ENCODE measurements around the gene ITGA7. TPM values are rescaled to one million over a fixed set of nuclear protein-coding genes. Genes with fewer than 3 reads are reported as not detected.

ITGA7 gene, protein sequence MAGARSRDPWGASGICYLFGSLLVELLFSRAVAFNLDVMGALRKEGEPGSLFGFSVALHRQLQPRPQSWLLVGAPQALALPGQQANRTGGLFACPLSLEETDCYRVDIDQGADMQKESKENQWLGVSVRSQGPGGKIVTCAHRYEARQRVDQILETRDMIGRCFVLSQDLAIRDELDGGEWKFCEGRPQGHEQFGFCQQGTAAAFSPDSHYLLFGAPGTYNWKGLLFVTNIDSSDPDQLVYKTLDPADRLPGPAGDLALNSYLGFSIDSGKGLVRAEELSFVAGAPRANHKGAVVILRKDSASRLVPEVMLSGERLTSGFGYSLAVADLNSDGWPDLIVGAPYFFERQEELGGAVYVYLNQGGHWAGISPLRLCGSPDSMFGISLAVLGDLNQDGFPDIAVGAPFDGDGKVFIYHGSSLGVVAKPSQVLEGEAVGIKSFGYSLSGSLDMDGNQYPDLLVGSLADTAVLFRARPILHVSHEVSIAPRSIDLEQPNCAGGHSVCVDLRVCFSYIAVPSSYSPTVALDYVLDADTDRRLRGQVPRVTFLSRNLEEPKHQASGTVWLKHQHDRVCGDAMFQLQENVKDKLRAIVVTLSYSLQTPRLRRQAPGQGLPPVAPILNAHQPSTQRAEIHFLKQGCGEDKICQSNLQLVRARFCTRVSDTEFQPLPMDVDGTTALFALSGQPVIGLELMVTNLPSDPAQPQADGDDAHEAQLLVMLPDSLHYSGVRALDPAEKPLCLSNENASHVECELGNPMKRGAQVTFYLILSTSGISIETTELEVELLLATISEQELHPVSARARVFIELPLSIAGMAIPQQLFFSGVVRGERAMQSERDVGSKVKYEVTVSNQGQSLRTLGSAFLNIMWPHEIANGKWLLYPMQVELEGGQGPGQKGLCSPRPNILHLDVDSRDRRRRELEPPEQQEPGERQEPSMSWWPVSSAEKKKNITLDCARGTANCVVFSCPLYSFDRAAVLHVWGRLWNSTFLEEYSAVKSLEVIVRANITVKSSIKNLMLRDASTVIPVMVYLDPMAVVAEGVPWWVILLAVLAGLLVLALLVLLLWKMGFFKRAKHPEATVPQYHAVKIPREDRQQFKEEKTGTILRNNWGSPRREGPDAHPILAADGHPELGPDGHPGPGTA
- 10 to 100 TPM; 15.3 to 24.6 TPM for polyA plus RNA-seq

- WGBS, 2 donors = 0 to 2% methylated on average over 26 to 39 of the region's 39 CpGs
- peak within 1 kb of the TSS; percentile 51 to 65 for H3K4me3 ChIP-seq (ENCODE audit: low read depth in 1 of 2, low read length in 2 of 2)
- no peaks in the 10 kb centered on the region for H3K9me3 ChIP-seq (ENCODE audit: control insufficient read depth in 2 of 2, insufficient read depth in 1 of 2, low read depth in 1 of 2, low read length in 1 of 2)
- peaks cover 0 to 2% of the 10 kb centered on the region in 2 donors for H3K27me3 ChIP-seq (ENCODE audit: control insufficient read depth in 1 of 2, insufficient read depth in 2 of 2, low read length in 2 of 2)
- peak within 1 kb of the TSS; percentile 69 to 80 for H3K27ac ChIP-seq (ENCODE audit: low read depth in 2 of 2, low read length in 1 of 2)
- no peaks in the 10 kb centered on the region for H3K36me3 ChIP-seq (ENCODE audit: control insufficient read depth in 2 of 2, insufficient read depth in 2 of 2, low read length in 1 of 2)
- peaks cover 0 to 6% of the 10 kb centered on the region in 2 donors for H3K4me1 ChIP-seq (ENCODE audit: control insufficient read depth in 2 of 2, insufficient read depth in 2 of 2, low read length in 1 of 2)
Measured at GRCh38 chr12:55707841-55708694, at the start of gene ITGA7. Gene ITGA7 (minus strand): TSS chr12:55707904. CDS start chr12:55707682, 222 bp downstream.

- Histone ChIP-seq H3K27ac (ENCODE audit: low read depth in 2 of 2, low read length in 1 of 2) (no peak overlapping the region), H3K27me3 (ENCODE audit: control insufficient read depth in 1 of 2, insufficient read depth in 2 of 2, low read length in 2 of 2) (no peaks in the 10 kb centered on the region), H3K9me3 (ENCODE audit: control insufficient read depth in 2 of 2, insufficient read depth in 1 of 2, low read depth in 1 of 2, low read length in 1 of 2) (no peaks in the 10 kb centered on the region), H3K4me3 (ENCODE audit: low read depth in 1 of 2, low read length in 2 of 2) (no peak overlapping the region), H3K36me3 (ENCODE audit: control insufficient read depth in 2 of 2, insufficient read depth in 2 of 2, low read length in 1 of 2) (peaks cover 12 to 17% of the 10 kb centered on the region in 2 donors), H3K4me1 (ENCODE audit: control insufficient read depth in 2 of 2, insufficient read depth in 2 of 2, low read length in 1 of 2) (no peaks in the 10 kb centered on the region)
- 65 to 66% methylated on average over 2 of the region's 2 CpGs for WGBS, 2 donors
Measured at GRCh38 chr12:55755246-55755645, 47.5 kb upstream of the ITGA7 start.

DNA sequence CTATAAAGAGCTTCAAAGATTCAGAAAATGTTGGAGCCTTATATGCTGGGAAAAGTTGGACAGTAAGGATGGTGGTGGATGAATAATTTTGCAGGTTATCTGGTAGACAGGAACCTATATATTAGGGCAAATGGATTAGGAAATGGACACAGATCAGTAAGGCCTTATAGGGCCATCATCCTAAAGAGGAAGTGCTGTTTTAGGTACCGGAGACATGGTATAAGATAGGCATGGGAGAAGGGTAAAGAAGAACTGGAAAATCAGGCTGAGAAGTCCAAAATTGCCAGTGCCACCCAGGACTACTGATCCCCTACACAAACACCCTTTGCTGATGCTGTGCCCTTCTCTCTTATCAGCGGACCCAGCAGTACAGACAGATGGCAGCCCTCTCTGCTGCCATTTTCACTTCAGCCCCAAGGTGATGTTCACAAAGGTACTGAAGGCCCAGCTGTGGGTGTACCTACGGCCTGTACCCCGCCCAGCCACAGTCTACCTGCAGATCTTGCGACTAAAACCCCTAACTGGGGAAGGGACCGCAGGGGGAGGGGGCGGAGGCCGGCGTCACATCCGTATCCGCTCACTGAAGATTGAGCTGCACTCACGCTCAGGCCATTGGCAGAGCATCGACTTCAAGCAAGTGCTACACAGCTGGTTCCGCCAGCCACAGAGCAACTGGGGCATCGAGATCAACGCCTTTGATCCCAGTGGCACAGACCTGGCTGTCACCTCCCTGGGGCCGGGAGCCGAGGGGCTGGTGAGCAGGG lies 40.7 kb upstream of the ITGA7 start:
- Histone ChIP-seq H3K36me3 (ENCODE audit: control insufficient read depth in 2 of 2, insufficient read depth in 2 of 2, low read length in 1 of 2) (peaks cover 6 to 12% of the 10 kb centered on the region in 2 donors), H3K27ac (ENCODE audit: low read depth in 2 of 2, low read length in 1 of 2) (no peak overlapping the region), H3K4me3 (ENCODE audit: low read depth in 1 of 2, low read length in 2 of 2) (no peak overlapping the region), H3K4me1 (ENCODE audit: control insufficient read depth in 2 of 2, insufficient read depth in 2 of 2, low read length in 1 of 2) (peaks cover 2 to 10% of the 10 kb centered on the region in 2 donors), H3K27me3 (ENCODE audit: control insufficient read depth in 1 of 2, insufficient read depth in 2 of 2, low read length in 2 of 2) (no peaks in the 10 kb centered on the region), H3K9me3 (ENCODE audit: control insufficient read depth in 2 of 2, insufficient read depth in 1 of 2, low read depth in 1 of 2, low read length in 1 of 2) (no peaks in the 10 kb centered on the region)
- 88 to 91% methylated on average over 17 to 18 of the region's 18 CpGs for WGBS, 2 donors

- Histone ChIP-seq H3K4me1 (ENCODE audit: control insufficient read depth in 2 of 2, insufficient read depth in 2 of 2, low read length in 1 of 2) (peaks cover 2 to 10% of the 10 kb centered on the region in 2 donors), H3K36me3 (ENCODE audit: control insufficient read depth in 2 of 2, insufficient read depth in 2 of 2, low read length in 1 of 2) (peaks cover under 1 to 7% of the 10 kb centered on the region in 2 donors), H3K27ac (ENCODE audit: low read depth in 2 of 2, low read length in 1 of 2) (no peak overlapping the region), H3K27me3 (ENCODE audit: control insufficient read depth in 1 of 2, insufficient read depth in 2 of 2, low read length in 2 of 2) (no peaks in the 10 kb centered on the region), H3K9me3 (ENCODE audit: control insufficient read depth in 2 of 2, insufficient read depth in 1 of 2, low read depth in 1 of 2, low read length in 1 of 2) (no peaks in the 10 kb centered on the region), H3K4me3 (ENCODE audit: low read depth in 1 of 2, low read length in 2 of 2) (no peak overlapping the region)
Measured at GRCh38 chr12:55746913-55747231, 39.2 kb upstream of the ITGA7 start.

DNA sequence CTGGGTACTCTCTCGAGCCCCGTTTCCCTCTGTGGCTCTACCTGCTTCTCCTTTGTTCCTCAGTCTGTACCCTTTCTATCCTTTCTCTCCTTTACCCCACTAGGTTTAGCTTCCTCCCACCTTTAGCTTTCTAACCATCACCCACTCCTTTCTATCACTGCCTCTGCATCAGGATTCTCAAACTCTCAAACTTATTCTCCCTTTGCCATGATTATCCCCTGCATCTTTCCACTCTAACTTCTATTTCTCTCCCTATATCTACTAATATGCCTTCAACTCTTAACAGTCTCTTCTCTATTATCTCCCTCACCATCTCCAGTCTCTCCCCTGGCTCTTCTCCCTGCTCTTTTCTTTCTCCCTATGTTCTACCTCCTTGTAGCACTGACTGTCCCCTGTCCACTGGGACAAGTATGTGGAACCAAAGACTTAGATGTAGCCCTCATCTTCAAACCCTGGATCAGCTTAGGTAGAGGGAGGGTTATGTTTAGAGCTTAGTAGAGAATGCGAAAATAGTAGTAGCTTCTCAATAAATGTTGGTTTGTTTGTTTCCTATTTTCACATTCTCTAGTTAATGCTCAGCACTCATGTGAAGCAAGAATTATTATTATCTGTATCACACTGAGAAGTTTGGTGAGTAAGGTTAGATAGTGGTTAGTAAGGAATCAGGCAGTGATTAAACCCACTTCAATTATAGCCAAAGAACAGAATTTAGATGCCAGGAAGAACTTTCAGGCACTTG lies 38.6 kb upstream of the ITGA7 start:
- H3K27ac ChIP-seq (ENCODE audit: low read depth in 2 of 2, low read length in 1 of 2) = no peak overlapping the region
- H3K27me3 ChIP-seq (ENCODE audit: control insufficient read depth in 1 of 2, insufficient read depth in 2 of 2, low read length in 2 of 2) = no peaks in the 10 kb centered on the region
- WGBS, 2 donors = 41 to 46% methylated on average over 3 of the region's 3 CpGs
- H3K9me3 ChIP-seq (ENCODE audit: control insufficient read depth in 2 of 2, insufficient read depth in 1 of 2, low read depth in 1 of 2, low read length in 1 of 2) = no peaks in the 10 kb centered on the region
- H3K4me3 ChIP-seq (ENCODE audit: low read depth in 1 of 2, low read length in 2 of 2) = no peak overlapping the region
- peaks cover 2 to 10% of the 10 kb centered on the region in 2 donors for H3K4me1 ChIP-seq (ENCODE audit: control insufficient read depth in 2 of 2, insufficient read depth in 2 of 2, low read length in 1 of 2)
- peaks cover 0 to 2% of the 10 kb centered on the region in 2 donors for H3K36me3 ChIP-seq (ENCODE audit: control insufficient read depth in 2 of 2, insufficient read depth in 2 of 2, low read length in 1 of 2)

DNA sequence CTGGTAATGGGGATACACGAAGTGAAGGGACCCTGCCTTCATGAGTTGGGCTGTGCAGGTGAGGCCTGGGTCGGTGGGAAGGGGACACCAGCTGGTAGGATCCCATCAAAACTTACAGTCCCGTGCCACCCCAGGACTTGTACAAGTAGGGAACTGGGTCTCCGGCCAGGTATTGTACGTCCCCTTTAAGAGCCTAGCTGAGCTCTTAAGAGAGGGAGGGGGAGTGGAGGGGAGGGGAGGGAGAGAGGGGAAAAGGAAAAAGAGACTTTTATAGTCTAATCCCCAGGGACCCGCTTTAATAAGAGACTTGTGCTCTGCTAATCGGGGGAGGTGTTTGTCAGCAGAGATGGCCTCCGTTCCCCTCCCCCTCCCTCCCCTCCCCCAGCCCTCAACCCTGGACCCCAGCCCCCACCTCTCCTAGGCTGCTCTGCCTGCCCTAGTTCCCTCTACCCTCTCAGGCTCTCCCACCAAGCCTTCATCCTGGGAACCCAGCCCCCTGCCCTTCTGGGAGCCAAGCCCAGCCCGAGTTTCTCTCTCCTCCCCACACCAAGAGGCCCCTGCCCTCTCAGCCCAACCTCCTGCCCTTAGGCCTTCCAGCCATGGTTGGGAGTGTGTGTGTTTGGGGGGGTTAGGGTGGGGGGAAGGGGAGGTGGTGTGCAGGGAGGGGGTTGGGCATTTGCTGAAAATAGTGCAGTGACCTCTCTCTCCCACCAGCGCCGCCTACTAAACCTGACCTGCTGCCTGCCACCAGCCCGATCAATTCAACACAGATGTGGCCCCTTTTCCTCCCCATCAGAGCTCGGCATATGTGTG lies 37.9 kb upstream of the ITGA7 start:
- Histone ChIP-seq H3K27ac (ENCODE audit: low read depth in 2 of 2, low read length in 1 of 2) (peak overlapping the region in 1 of 2 donors; percentile 63), H3K4me3 (ENCODE audit: low read depth in 1 of 2, low read length in 2 of 2) (no peak overlapping the region), H3K9me3 (ENCODE audit: control insufficient read depth in 2 of 2, insufficient read depth in 1 of 2, low read depth in 1 of 2, low read length in 1 of 2) (no peaks in the 10 kb centered on the region), H3K4me1 (ENCODE audit: control insufficient read depth in 2 of 2, insufficient read depth in 2 of 2, low read length in 1 of 2) (peaks cover 2 to 10% of the 10 kb centered on the region in 2 donors), H3K36me3 (ENCODE audit: control insufficient read depth in 2 of 2, insufficient read depth in 2 of 2, low read length in 1 of 2) (no peaks in the 10 kb centered on the region), H3K27me3 (ENCODE audit: control insufficient read depth in 1 of 2, insufficient read depth in 2 of 2, low read length in 2 of 2) (no peaks in the 10 kb centered on the region)
- 27 to 30% methylated on average over 13 of the region's 13 CpGs for WGBS, 2 donors

- Histone ChIP-seq H3K27me3 (ENCODE audit: control insufficient read depth in 1 of 2, insufficient read depth in 2 of 2, low read length in 2 of 2) (no peaks in the 10 kb centered on the region), H3K27ac (ENCODE audit: low read depth in 2 of 2, low read length in 1 of 2) (no peak overlapping the region), H3K9me3 (ENCODE audit: control insufficient read depth in 2 of 2, insufficient read depth in 1 of 2, low read depth in 1 of 2, low read length in 1 of 2) (no peaks in the 10 kb centered on the region), H3K4me3 (ENCODE audit: low read depth in 1 of 2, low read length in 2 of 2) (peak overlapping the region in 1 of 2 donors; percentile 56), H3K36me3 (ENCODE audit: control insufficient read depth in 2 of 2, insufficient read depth in 2 of 2, low read length in 1 of 2) (no peaks in the 10 kb centered on the region), H3K4me1 (ENCODE audit: control insufficient read depth in 2 of 2, insufficient read depth in 2 of 2, low read length in 1 of 2) (peaks cover 2 to 10% of the 10 kb centered on the region in 2 donors)
- 29% methylated on average over 11 of the region's 11 CpGs for WGBS, 2 donors
Measured at GRCh38 chr12:55744340-55745030, 36.8 kb upstream of the ITGA7 start.
